ENCODE results near the gene SRI.

SRI gene

DNA sequence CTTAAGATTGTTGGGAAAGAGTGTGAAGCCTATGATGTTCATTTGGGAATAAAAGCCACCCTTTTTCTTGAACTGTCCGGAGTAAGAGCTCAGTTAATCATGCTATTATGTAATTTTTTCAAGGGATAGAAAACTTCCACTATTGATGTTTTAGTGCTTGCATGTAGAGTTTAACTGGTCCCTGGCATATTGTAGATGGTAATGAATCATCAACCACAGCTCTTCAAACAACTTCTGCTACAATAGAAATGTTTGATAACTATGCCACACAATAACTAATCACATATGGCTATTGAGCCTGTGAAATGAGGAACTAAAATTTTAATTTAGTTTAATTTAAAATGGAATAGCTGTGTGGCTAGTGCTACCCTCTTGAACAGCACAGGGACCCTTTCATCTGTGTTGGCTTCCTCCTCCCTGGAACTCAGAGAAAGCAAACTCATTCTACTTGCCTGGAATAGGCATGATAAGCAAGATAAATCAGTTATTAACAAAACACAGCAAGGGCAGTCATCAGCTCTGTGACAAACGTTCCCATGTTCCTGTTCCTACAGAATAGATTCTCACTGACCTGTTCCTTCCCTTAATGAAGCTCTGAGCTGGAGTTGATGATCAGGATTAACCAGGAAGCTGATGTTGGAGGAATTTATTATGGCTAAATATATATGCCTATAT lies 4.9 kb upstream of the SRI start:
- no peak for DNase-seq

DNA sequence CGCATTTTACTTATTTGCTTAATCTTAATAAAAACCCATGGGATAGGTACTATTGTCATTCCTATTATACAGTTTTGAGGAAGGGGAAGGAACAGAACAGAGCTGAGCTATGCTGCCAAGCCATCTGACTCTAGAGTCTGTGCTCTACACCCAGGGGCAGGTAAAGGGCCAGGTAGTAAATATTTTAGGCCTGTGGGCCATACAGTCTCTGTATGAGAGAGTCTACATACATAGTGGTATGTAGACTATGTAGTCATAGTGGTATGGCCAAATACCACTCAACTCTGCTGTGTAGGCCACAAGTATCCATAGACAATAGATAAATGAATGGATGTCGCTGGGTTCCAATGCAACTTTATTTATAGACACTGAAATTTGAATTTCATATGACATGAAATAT lies 3.4 kb upstream of the SRI start:
- no peak for DNase-seq

DNA sequence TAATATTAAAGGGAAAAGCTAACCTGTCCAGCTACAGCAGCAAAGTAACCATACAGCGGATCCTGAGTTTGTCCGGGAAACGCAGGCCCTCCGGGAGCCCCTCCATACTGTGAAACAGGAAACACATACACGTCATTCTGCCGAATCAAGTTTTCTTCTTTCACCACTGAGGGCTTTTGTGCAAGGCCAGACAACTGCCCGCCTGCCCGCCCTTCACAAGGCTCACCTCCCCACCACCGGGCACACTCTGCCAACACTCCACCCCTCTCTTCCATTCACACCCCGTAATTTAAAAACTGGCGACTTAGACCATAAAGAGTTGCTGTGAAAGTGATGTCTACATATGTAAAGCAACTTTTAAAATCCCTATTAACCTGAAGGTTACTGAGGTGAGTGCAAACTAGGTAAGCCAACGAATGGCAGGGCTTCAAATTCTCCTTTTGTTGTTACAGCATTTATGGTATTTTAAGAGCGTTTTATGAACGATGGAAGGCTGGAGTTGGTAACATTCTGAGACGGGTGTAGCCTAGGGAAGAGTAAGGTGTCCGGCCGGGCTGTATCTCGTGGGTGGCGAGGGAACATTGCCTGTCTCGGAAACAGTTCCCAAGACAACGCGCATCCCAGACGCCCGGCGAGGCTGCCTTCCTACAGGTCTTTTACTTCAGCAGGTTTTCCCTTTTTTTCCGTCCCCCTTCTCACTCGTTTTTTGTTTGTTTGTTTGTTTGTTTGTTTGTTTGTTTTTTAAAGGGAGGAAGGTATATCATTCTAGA lies 817 bp downstream of the SRI start:
- peak in 2 of 4 experiments; percentile 0 to 2 for DNase-seq

DNA sequence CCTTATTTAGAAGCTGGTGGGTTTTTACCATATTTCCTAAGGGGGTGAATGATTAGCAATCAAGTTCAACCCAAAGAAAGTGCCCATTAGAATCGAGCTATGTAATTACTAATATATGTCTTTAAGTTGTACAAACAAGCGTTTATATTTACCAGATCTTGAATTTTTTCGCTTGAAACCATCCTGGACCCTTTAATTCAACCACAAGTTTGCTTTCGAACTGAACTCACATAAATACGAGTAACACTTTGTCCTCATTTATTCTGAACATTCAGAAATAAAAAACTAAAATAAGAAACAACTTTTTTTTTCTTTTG lies 1.5 kb downstream of the SRI start:
- no peak for DNase-seq

DNA sequence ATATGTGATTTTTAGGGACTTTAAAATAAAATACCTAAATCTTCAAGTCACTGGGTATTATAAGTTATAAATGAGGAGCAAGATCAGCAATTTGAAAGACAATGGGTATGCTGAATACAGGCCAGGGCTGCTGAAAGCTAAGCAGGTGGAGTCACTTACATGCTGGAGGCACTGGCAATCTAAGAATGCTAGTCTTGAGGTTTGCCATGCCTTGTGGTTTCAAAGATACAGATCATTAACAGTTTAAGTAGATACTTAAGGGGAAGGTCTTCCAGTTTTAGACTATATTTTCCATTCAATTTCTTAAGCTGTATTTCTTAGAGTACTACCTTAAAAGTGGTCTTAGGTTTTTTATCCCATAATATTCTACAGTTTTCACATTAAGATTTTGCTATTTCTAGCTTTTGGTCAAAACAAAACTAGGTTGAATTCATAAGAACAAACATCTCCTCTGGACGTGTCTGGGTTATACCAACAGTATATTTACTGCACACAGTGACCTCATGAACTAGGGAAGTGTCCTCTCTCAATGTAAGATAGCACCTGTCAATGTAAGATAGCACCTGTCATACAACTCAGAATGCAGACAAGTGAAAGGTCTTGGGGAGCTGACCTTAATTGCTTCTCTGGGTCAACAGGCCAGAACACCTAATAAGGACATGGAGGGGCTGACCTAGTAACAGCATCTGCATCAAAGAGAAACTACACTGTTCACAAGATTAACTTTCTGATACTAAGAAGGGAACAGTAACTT lies 2.0 kb downstream of the SRI start:
- DNase-seq, result no peak

DNA sequence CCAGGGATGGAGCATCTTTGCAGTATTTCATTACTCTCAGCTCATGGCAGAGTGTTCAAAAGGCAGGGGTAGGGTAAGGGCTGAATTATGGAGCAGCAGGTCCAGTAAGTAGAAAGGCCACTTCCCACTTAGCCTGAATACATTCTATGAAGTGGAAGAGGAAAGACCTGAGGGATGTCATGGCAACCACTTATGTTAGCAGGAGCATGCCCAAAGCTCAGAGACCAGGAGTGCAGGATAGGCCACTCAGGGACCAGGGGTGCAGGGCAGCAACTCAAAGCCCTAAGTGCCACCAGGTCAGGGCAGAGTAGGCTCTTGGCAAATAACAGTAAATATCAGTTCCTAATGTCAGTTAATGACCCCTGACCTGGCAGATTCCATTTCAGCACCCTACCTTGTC lies 3.6 kb downstream of the SRI start:
- no peak for DNase-seq

DNA sequence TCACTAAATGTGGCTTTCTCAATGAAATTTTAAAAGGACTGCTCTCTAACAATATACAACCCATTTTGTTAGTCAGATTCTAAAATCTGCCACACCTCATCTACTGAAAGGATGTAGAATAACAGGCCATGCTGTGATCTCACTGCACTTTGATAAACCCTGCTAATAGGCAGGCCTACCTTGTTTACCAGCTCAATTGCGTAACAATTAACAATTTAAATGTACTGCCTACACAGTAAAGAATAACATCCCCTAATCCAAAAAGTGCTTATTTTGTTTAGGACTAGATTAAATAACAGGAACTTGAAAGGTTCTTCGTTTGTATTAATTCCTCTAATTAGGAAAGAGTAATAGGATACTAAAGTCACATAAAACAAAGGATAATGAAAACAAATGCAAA lies 4.5 kb downstream of the SRI start:
- no peak for DNase-seq

DNA sequence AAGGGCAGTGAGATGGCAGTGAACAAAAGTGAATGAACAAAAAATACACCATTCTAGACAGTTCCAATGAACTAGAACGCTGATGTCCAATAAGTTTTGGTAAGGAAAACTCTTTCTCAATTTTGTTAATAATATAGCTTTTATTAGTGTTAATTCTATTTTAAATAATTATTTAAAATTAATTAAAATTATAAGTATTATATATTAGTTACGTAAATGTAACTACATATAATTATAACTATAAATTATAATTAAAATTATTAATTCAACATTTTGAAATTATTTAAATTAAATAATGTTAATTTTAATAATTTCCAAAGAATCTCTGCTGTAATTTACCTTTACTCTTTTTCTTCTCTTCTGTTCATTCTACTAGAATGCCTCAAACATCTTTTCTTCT lies 5.4 kb downstream of the SRI start:
- no peak for DNase-seq

DNA sequence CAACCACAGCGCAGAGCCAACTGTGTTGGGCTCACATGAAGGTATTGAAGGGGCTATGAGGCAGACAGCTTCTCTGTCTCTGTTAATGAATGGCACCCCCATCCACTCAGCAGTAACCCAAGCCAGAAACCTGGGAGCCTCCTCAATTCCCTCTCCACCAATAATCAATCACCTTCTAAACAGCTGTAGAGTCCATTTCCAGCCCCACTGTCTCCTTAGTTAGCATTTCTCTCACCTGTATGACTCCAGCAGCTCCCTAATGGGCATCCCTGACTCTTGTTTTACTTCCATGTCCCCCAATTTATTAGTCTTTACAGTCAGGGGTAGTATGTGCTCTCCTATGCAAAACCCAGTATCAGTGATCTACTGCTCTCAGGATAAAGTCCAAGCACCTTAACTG lies 6.9 kb downstream of the SRI start:
- DNase-seq, result no peak

DNA sequence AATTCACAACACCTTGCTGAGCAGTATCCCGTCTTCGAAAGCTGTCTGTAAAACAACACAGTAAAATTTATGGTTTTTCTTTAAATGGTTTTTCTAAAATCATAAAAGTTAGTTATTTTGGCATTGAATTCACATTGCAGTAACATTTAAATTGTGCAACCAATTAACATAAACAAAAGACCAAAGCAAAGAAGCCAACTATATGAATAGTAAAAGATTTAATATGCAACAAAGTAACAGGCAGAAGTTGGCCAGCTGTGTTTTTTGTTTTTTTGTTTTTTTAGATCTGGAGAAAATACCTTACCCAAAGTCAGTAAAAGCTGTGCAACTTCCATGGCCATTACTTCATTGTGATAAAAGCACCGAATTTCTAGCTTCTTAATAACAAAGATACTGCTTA lies 11.3 kb downstream of the SRI start:
- no peak for DNase-seq

DNA sequence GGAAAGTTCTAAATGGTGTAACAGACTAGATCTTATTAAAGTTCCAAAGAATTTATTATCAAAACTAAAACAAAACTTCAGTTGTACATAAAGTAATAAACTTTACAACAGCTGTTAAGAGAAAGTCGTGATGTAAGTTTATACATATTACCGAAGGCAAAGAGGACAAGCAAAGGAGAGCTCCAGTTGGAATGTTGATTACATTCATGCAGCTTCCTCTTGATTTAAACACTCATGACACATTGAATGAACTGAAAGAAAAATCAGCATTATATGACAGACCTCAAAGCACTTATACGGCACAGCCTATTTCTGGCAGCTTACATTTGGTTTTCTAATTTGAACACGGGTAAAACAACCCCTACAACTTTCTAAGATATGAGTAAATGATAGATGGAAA lies 13.6 kb downstream of the SRI start:
- no peak for DNase-seq

DNA sequence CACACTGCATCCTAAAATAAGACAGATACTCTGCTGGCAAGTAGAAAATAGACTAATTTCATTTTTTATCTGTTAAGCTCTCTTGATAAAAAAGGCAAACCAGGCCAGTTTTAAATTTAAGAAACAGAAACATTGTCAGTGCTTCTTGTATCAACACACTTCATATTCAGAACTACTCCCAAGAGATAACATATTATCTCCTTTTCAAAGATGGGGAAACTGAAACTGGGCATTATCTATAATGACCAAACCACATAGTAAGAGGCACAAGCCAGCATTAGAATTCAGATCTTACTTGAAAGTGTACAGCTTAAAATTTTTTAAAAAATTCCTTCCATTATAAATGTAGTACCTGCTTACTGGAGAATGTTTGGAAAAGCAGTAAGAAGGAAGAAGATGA lies 14.7 kb downstream of the SRI start:
- DNase-seq, result no peak

DNA sequence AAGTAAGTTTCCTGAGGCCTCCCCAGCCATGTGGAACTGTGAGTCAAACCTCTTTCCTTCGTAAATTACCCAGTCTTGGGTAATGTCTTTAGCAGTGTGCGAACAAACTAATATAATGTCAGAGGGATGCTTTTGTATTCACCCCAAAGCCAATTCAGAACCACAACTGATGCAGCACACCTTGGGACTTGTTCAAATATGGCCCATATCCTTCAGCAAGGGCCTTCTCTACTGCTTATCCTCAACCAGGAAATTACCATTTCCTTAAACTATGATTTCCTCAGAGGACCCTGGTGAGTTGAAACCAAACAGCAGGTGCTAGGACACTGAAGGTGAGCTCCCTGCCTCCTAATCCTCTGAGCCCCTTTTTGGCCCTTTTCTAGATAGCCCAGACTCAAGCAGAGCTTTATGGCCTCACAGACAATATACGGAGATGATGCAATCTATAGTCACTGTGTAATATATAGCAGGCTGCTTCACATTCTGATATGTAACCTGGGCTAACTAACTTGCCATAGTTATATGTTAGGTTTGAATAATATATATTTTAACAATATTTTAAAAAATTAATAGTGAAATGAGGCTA lies 15.2 kb downstream of the SRI start:
- DNase-seq, result no peak

DNA sequence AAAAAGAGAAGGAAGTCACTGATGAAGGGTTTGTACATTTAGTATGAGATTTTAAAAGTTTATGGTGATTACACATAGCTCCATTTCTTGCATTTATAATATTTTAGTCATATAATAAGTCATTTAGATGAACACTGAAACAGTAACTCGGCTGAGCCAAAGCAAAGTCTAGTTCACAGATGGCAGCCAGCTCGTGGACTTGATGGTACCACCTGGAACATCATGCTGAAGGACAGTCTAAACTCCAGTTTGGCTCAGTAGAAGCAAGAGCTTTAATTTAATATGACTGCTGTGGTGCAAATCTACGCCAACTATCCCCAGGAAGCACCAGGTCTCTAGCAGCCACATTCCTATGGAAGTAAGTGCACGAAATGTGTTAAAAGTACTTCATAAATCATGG lies 16.4 kb downstream of the SRI start:
- no peak for DNase-seq

DNA sequence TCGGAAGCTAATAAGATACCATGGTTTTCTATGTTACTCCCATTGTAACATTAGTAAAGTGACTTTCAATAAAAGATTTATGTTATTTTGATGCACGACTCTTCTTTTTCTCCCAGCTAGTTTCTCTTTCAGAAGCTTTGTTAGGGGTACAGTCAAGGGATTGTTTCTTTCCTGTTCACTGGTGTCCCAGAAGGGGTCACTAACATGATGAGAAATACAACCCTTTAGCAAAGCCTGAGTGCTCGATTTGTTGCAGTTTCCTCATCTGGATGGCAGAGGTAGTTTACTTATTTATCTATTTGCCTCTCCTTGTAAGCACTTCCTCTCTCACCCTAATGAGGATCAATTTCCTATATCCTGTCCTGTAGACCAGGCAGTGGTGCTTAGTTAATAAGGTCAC lies 17.0 kb downstream of the SRI start:
- no peak for DNase-seq

DNA sequence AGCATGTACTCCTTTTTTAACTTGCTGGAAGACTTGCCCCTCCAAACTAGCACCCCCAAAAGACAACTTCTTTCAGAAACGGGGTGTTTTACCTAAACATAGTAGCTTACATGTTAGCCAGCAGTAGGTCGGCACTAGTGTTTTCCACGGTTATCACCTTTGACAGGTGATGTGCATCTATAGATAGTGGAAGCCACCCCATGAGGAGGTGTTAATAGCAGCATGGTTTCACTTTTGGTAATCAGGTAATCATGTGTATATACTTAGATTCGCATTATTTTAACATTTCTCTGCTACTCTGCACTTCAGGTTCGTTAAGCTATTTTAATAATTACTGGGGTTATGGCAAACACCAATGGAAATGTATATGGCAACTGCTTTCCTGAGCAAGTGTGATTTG lies 17.6 kb downstream of the SRI start:
- DNase-seq, result no peak

DNA sequence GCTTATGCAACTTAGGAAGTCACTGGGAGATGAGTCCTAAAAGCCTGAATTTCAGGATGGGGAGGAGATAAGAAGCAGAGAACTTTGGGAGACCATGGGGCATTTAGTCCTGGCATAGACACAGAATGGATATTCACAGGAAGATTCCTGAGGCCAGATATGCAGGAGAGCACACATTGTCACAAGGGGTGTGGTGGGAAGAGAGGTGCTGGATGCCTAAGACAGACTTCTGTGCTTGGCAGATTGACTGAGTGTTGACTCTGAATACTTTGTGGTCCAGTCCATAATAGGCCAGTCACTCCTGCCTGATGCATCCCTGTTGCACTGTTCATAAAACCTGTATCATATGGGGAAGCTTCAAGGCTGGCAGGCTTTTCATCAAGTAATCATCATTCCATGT lies 18.5 kb downstream of the SRI start:
- no peak for DNase-seq

DNA sequence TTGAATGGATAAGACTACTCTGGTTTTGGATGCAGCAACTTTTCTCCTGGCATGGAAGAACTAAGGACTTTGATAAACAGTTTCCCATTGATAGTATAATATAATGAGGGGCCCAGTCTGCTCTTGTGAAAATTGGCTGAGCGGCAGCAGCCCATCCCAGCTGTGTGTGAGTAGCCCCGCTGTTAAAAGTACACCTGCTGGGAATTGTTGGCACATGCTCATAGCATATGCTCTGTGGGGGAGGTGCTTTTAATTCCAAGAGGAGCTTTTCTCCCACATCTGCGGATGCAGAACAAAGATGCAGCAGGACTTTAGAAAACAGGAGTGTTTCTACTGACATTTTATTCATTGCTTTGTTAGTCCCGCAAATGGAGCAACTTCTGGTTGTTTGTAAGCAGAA lies 19.0 kb downstream of the SRI start:
- DNase-seq, result no peak

DNA sequence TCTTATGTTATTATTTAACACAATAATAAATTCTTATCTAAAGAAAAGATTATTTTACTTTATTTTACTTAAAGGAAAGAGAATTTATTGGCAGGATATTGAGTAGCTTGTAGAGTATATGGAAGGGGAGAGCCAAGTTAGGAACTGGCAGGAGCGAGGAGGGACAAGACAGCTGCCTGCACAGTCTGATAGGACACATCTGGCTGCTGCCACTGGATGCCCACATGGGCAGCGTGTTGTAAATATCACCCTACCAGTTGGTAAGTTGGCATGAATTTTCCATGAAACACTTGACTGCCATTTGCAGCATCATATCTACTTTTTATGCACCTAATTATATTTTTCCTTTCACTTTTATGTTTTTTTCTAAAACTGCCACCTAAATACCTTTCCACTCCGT lies 19.6 kb downstream of the SRI start:
- DNase-seq, result no peak

DNA sequence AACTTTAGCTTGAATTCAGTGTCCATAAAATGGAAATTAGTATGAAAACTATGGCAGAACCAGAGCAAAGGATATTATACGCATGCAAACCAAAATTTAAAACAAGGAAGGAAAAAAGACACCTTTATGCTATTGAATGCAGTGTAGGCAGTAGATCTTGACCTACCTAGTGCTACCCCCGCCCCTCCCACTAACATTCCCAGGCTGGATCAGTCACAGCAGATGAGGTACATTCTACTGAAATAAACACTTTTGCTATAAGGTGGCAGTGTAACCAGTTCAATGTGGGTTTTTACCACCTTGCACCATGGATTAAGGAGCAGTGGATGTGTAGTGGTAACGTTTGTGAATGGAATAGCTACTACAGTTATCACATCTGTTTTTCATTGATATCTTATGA lies 27.9 kb downstream of the SRI start:
- no peak for DNase-seq

DNA sequence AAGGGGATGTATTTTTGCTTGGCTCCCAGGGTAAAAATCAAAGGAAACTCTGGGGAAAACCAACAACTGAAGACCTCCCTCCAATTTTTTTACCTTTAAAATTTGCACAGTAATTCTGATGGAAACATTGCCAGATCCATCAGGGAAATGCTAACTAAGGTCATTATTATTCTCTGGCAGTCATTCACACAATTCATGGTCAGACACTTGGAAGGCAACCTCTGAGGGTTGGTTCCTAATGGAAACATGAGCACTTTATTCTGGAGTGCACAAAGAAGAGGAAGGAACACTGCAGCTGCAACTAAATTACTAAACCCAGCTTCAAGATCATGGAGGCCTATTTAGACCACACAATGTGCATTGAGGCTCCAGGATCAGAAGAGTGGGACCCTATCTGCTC lies 34.2 kb downstream of the SRI start:
- DNase-seq, result no peak

DNA sequence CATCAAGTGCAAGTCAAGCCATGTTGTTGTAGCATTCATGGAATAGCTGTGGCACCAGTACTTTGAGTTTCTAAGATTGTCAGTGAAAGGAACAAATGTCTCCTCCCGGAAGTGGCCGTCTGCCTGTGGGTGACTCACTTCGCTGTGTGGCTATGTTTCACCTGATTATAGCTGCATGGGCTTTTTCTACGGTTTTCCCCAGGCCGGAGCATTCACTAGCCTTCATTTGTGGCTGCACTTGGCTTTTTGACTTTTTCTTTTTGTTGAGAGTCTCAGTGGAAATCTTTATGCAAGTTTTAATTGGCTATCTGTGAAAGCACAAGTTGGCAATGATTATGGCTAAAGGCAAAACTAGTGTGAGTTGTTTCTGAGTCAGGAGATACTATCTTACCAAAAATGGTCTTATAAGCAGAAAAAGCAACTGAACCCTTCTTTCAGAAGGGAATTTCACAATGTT lies 35.0 kb downstream of the SRI start:
- no peak for DNase-seq

DNA sequence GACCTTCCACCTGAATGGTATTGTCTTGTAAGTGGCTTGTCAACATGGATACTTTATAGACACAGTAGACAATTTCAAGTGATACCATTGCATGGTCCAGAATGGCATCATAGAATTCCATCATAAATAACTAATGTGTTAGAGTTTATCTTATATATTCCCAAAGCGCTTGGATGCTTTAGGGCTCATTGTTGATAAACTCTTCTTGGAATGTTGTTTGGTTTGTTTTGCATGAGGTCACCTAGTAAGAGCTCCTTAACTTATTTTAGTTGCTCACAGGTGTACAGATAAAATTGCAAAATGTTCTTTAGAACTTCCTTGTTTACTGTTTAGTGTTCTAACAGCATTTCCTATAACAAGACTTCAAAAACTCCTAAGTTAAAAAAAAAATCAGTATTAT lies 36.8 kb downstream of the SRI start:
- DNase-seq, result no peak

DNA sequence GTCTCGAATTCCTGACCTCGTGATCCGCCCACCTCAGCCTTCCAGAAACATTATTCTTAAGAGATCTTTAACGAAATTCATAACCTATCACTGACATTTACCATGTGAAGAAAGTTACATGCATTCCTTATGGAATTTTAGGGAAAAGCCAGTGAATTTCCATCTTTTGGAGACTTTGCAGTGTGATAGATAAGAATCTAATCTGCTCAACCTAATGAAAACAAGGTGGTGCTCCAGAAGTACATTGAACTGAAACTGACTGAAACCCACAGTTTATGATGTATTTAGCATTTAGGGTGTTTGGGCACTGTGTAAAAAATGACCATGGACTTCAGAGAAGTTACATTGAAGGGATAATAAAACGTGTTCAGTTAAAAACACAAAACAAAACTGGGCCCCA lies 43.6 kb downstream of the SRI start:
- no peak for DNase-seq
